Omental fat pad (tissue), 4 donors: ENCODE measurements around the gene SLC2A9. TPM values are rescaled to one million over a fixed set of nuclear protein-coding genes. Genes with fewer than 3 reads are reported as not detected.

Experiments
- ATAC-seq: fragments of 150-250 bp; one replicate; pipeline ENCODE4 v1.9.1; 2016; ENCODE audit warnings: mild to moderate bottlenecking, moderate library complexity; ENCODE audit not compliant: low FRiP score
- DNase-seq: peaks from one replicate; pipeline ENCODE4 v3.0.0-alpha.2; 2019; ENCODE audit warnings: low spot score
- total RNA-seq, 4 donors: library from RNA; depleted of rRNA; stranded (reverse); fragments of >200 nt; gene quantifications; one replicate each; pipeline ENCODE4 v1.1.0, GENCODE V29; 2016
- TF ChIP-seq, protein P1 (sequence below), 3 donors: fragments of 450-650 bp; IDR thresholded peaks; one replicate each; pipeline ENCODE4 v1.5.1; 2016 to 2017; ENCODE audit warnings: antibody characterized with exemption in 3 of 3, mild to moderate bottlenecking in 3 of 3, moderate library complexity in 2 of 3

Gene SLC2A9
- total RNA-seq, 4 donors from 2014 or later = 4.7 to 8.5 (median 7.3) TPM

DNA sequence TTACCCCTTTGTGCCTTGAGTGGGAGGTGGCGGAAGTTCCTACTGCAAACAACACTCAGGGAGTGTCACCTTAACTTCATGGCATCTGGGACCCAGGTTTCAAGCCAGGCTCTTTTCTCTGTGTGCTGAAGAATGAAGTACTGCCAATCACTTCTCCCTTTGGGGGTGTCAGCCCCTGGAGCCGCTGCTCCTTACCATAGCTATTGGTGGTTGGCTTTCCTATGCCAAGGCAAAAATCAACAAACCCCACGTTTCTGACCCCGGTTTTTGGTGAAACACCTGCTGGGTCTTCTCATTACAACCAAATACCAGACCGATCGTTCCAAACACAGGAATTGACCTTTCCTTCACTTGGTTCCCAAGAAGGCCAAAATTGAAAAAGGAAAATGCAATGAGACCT, 19.7 kb upstream of the SLC2A9 start:
- TF ChIP-seq, protein P1, sequence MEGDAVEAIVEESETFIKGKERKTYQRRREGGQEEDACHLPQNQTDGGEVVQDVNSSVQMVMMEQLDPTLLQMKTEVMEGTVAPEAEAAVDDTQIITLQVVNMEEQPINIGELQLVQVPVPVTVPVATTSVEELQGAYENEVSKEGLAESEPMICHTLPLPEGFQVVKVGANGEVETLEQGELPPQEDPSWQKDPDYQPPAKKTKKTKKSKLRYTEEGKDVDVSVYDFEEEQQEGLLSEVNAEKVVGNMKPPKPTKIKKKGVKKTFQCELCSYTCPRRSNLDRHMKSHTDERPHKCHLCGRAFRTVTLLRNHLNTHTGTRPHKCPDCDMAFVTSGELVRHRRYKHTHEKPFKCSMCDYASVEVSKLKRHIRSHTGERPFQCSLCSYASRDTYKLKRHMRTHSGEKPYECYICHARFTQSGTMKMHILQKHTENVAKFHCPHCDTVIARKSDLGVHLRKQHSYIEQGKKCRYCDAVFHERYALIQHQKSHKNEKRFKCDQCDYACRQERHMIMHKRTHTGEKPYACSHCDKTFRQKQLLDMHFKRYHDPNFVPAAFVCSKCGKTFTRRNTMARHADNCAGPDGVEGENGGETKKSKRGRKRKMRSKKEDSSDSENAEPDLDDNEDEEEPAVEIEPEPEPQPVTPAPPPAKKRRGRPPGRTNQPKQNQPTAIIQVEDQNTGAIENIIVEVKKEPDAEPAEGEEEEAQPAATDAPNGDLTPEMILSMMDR (IDR thresholded peaks at IDR 0.05) = no peak
- ATAC-seq (no peak), DNase-seq (no peak)

DNA sequence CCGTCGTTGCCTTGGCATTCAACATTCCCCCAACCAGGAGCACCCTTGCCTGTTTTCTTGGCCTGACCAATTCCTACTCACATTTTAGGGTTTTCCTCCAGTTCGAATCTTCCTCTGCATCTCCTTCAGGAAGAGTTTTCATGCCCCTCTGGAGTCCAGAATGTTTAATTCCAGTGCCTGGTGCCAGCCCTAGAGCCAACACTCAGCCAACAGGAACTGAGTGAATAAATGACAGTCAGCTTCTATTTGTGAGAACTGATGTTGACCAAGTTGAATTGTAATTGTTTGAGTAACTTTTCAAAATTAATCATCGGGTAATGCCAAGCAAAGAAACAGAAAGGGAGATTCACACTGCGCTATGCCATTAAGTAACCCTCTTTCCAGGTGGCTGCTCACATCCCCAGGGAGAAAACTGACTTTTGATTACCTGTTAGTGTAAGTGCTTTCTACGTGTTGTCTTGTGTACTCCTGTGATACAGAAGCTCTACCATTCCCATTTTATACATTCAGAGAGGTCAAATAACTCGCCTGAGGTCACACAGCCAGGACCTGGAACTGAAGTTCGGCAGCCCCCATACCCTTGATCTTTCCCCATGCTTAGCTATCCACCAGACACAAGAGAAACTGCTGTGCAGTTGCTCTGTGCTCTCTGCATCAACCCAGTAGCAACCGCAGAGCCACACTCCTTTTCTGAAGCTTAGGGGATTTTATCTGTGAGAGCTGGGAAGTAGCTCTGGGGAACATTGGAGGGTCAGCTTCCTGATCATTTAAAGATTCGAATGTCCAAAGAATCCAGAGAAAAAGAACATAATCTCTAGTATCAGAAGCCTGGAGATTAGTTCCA, 19.0 kb upstream of the SLC2A9 start:
- TF ChIP-seq, protein P1 (IDR thresholded peaks at IDR 0.05) = no peak
- no peak for ATAC-seq
- DNase-seq = no peak

DNA sequence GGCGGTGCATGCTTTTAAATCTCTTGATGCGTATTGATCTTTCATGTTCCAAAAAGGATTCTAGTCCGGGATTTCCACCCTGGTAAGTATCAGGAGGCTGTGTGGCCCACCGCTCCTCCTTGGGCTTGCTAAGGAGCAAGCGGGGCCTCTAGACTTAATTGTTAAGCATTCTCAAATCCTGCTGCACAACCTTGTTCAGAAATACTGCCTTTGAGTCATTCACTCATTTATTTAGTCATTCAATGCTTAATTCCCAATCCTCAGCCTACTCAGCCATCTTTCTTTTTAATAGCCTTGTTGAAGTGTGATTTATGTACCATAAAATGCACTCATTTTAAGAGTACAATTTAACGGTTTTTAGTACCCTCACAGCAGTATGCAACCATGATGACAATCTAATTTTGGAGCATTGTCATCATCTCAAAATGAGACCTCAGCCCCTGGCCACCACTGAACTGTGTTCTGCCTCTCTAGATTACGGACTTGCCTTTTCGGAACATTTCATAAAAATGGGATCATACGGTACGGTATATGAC, 15.6 kb upstream of the SLC2A9 start:
- DNase-seq (no peak), ATAC-seq (no peak)
- TF ChIP-seq, protein P1 (IDR thresholded peaks at IDR 0.05) = no peak

DNA sequence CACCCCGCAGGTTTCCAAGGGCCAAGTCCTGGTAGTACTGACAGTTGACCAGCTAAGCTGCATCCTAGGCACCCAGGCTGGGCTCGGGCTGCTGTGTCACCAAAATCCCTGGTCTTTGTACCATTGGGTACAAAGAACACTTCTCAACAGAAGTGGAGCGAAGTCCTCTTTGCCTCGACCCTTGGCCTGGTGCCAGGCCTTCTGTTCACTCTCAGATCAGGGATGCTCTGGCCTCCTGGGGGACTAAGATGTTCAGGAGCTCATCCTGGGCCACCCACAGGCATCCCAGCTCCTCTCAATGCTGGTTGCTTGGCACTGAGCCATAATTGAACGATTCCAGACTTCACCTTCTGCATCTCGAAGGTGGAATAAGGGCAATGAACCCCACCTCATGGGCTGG, 13.8 kb upstream of the SLC2A9 start:
- no peak for DNase-seq

DNA sequence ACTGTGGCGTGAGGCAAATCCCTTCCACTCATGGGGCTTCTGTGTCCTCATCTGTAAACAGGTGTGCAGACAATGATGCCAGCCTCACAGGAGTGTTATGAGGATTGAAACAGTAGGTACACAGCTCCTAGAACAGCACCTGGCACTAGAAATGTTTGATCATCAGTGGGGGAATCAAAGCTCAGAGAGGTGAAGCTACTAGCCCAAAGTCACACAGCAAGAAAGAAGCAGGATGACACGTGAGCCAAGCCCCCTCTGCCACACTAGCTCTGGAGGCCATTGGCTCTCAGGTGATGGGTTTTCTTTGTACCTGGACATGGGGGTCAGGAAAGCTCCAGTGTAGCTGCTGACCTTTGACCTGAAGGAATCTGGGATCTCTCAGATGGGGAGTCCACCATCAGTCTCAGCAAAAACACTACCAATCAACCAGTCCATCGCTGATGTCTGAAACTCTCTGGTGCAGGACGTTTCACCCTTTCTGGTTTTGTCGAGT, 13.4 kb upstream of the SLC2A9 start:
- TF ChIP-seq, protein P1 (IDR thresholded peaks at IDR 0.05) = no peak
- ATAC-seq (no peak), DNase-seq (no peak)

More for the DNA sequence above, 13.8 kb upstream of the SLC2A9 start:
- TF ChIP-seq, protein P1 (IDR thresholded peaks at IDR 0.05) = no peak
- ATAC-seq = no peak

DNA sequence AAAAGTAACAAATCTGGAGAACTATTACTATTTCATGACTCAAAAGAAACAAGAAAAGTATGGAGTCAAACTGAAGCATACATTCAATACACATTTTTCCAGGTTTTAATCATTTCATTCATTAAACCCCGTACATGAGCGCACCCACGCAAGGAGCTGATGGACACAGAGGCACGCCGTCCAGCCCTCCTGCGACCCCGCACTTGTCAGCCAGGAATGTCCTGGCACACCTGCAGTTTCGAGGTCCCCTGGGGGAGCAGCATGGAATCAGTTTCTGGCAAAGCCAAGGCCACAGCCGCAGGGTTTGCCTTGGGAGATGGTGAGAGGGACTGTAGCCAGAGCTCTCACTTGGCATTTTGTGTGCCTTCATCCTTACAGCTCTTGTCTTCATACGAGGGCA, 12.8 kb upstream of the SLC2A9 start:
- DNase-seq (no peak), ATAC-seq (no peak)
- TF ChIP-seq, protein P1 (IDR thresholded peaks at IDR 0.05) = no peak
